GM10248 (cell line): ENCODE measurements around the gene SOCS2.

Experiments used
- CTCF ChIA-PET: fragments of 300-600 bp; sonication (Branson Sonifier 250); formaldehyde crosslinking; extraction: SDS; loops from one replicate; lab custom pipeline; 2021; ENCODE audit warnings: antibody characterized with exemption; lab: Yijun Ruan, JAX
- POLR2A ChIA-PET: fragments of 350-650 bp; sonication (Branson Sonifier 250); formaldehyde crosslinking; extraction: SDS; loops from one replicate; lab custom pipeline; 2020; ENCODE audit warnings: antibody characterized with exemption; lab: Yijun Ruan, JAX
- DNase-seq: peaks from one replicate; pipeline ENCODE4 v3.0.0; 2012; ENCODE audit errors: extremely low spot score
- TF ChIP-seq, protein P1 (sequence below): IDR thresholded peaks from 2 replicates; pipeline ENCODE4 v1.5.1; 2012; ENCODE audit warnings: mild to moderate bottlenecking, low read depth; ENCODE audit errors: extremely low read depth, missing control alignments, control extremely low read depth

Gene SOCS2

GRCh38 chr12:93599192-93599591 lies 26.7 kb downstream of the SOCS2 start:
- TF ChIP-seq, protein P1, sequence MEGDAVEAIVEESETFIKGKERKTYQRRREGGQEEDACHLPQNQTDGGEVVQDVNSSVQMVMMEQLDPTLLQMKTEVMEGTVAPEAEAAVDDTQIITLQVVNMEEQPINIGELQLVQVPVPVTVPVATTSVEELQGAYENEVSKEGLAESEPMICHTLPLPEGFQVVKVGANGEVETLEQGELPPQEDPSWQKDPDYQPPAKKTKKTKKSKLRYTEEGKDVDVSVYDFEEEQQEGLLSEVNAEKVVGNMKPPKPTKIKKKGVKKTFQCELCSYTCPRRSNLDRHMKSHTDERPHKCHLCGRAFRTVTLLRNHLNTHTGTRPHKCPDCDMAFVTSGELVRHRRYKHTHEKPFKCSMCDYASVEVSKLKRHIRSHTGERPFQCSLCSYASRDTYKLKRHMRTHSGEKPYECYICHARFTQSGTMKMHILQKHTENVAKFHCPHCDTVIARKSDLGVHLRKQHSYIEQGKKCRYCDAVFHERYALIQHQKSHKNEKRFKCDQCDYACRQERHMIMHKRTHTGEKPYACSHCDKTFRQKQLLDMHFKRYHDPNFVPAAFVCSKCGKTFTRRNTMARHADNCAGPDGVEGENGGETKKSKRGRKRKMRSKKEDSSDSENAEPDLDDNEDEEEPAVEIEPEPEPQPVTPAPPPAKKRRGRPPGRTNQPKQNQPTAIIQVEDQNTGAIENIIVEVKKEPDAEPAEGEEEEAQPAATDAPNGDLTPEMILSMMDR: no peak
- ChIA-PET POLR2A (no interaction called here), CTCF (interaction anchor here (1.2 to 1.5 kb wide), 2 partner anchors 9 to 503 kb away, joined by 3 read pairs; no protein-coding TSS in a partner anchor)
- no peak for DNase-seq

DNA sequence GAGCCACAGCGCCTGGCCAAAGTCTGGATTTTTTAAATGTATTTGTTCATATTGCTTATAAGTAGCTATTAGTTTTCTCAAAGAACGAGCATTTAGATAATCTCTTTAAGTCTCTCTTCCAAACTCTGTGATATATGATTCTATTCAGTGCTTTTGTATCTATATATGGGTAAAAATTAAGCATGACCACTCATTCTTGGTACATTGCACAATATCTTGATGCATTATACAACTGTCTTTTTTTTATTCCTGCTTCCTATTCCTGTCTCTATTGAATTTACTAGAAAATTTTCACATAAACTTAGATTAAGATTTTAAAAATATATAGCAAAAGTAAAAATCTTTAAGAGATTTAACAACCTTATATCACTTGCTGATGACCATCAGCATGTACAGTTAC lies 29.1 kb downstream of the SOCS2 start:
- CTCF ChIA-PET: interaction anchor here (1.2 kb wide), 1 partner anchor 500 kb away, joined by 3 read pairs; no protein-coding TSS in a partner anchor
- POLR2A ChIA-PET: no interaction called here
- no peak for DNase-seq
- TF ChIP-seq, protein P1: no peak

DNA sequence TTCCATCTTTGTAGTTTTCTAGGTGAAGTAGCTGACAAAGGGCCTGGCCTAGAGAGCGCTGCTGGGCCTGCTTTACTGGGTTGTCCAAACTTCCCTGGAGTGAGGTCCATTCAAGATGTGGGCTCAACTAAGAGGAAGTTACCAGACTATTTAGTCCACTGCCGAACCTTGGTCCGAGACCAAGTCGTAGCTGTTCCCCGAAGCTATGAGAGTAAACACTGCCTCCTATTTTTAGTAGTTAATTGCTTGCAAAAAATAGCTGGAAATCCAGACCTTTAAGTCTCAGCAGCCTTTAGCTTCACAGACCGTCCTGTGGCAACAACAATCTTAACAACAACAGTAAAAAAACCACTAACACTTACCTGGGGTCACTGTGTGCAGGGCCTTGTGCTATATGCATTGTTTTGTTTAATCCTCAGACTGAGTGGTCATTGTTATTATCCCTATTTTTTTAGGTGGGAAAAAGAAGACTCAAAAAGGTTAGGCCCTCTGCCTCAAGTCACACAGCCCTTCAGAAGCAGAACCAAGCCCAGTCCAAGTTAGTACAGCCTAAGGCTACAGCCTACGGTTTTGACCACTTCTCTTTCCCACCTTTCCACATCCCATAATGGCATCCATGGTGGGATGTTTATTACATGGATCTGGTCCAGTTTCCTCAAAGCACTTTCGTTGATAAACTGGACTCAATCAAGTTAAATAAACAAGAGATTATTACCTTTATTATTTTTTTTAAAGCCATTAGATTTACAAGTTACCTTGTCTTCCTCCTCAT lies 30.6 kb downstream of the SOCS2 start:
- POLR2A ChIA-PET: no interaction called here
- TF ChIP-seq, protein P1: no peak
- no peak for DNase-seq
- CTCF ChIA-PET: interaction anchor here (1.6 to 2.5 kb wide), 2 partner anchors 10 kb away, joined by 6 to 9 read pairs; no protein-coding TSS in a partner anchor

GRCh38 chr12:93603762-93604161 lies 31.3 kb downstream of the SOCS2 start:
- TF ChIP-seq, protein P1: no peak
- no peak for DNase-seq
- ChIA-PET CTCF (interaction anchor here (2.5 kb wide), 1 partner anchor 10 kb away, joined by 9 read pairs; no protein-coding TSS in a partner anchor), POLR2A (no interaction called here)

DNA sequence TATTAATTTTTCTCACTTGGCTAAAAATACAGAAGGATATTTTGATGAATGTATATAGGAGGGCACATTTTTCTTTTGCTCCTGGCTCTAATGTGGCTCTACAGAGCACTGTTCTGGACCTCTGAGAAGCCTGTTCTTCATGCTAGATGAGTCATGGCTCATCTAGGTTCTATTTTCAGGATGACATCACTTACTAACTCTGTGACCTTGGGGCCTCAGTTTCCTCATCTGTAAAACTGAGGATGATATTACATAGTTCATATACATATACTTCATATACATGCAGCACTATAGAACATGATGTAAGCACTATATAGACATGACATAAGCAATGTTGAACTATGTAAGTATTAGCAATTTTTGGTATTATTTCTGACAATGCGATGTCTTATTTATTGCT lies 35.8 kb downstream of the SOCS2 start:
- CTCF ChIA-PET: no interaction called here
- POLR2A ChIA-PET: no interaction called here

More for the DNA sequence above, 35.8 kb downstream of the SOCS2 start:
- DNase-seq: no peak
- TF ChIP-seq, protein P1: no peak
